ENCODE measurements around the gene ARHGEF11.

DNA sequence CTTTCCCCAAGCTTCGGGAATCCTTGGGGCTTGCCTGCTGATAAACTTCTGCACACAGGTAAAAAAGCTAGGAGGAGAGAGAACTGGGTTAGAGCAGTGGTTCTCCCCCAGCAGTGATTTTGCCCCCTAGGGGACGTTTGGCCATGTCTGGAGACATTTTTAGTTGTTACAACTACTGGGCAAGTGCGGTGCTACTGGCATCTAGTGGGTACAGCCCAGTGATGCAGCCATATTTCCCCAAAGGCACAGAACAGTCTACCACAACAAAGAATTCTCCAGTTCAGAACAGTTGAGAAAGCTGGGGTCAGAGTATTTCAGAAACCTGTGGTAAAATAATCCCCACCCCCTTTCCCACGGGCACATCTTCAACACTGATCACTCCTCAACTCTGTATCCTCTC, 83.8 kb downstream of the ARHGEF11 start:
- no peak for TF ChIP-seq POLR2AphosphoS5 (IDR thresholded peaks at IDR 0.05)
- TF ChIP-seq POLR2A (IDR thresholded peaks at IDR 0.05; ENCODE audit: low read depth), result no peak
